Mesenchymal stem cell (in vitro differentiated cells and primary cell): ENCODE measurements around the gene SYT2.
A peak's percentile ranks its signal among the peaks of the same experiment; 100 is the strongest.

Experiments used
- DNase-seq: peaks from one replicate; pipeline ENCODE4 v3.0.0-alpha.2; 2013
- H2AFZ ChIP-seq: one replicate; pipeline ENCODE4 v1.6.1; 2013; ENCODE audit warnings: low read depth, mild to moderate bottlenecking, control low read depth, inconsistent platforms, low read length, moderate library complexity
- H2AK5ac ChIP-seq: 2 replicates; pipeline ENCODE4 v1.6.1; 2013; ENCODE audit warnings: low read length, moderate library complexity, mild to moderate bottlenecking, inconsistent platforms; ENCODE audit not compliant: severe bottlenecking
- H2BK120ac ChIP-seq: one replicate; pipeline ENCODE4 v1.6.1; 2013; ENCODE audit warnings: low read depth, mild to moderate bottlenecking, inconsistent platforms, low read length, moderate library complexity
- H2BK12ac ChIP-seq, 2 experiments: one replicate each; pipeline ENCODE4 v1.6.1; 2013; ENCODE audit warnings: inconsistent platforms in 2 of 2, low read length in 2 of 2, mild to moderate bottlenecking in 2 of 2, moderate library complexity in 2 of 2, control low read depth in 1 of 2
- H2BK15ac ChIP-seq: one replicate; pipeline ENCODE4 v1.6.1; 2013; ENCODE audit warnings: mild to moderate bottlenecking, low read depth, inconsistent platforms; ENCODE audit not compliant: poor library complexity, severe bottlenecking
- H2BK5ac ChIP-seq: 2 replicates; pipeline ENCODE4 v1.6.1; 2013; ENCODE audit warnings: low read depth, mild to moderate bottlenecking, low read length, control low read depth, inconsistent platforms; ENCODE audit not compliant: poor library complexity, severe bottlenecking
- H3K14ac ChIP-seq, 2 experiments: one replicate each; pipeline ENCODE4 v1.6.1; 2013; ENCODE audit warnings: inconsistent platforms in 2 of 2, low read length in 2 of 2, control low read depth in 1 of 2, mild to moderate bottlenecking in 1 of 2, moderate library complexity in 1 of 2
- H3K18ac ChIP-seq, 2 experiments: one replicate each; pipeline ENCODE4 v1.6.1; 2013; ENCODE audit warnings: inconsistent platforms in 2 of 2, low read length in 2 of 2, control low read depth in 1 of 2, low read depth in 1 of 2, mild to moderate bottlenecking in 1 of 2
- H3K23ac ChIP-seq, 2 experiments: one replicate each; pipeline ENCODE4 v1.6.1; 2013; ENCODE audit warnings: inconsistent platforms in 2 of 2, low read length in 2 of 2, mild to moderate bottlenecking in 2 of 2, moderate library complexity in 2 of 2, control low read depth in 1 of 2
- H3K27ac ChIP-seq: 2 replicates; pipeline ENCODE4 v1.5.1; 2013; ENCODE audit warnings: mild to moderate bottlenecking, moderate library complexity, low read length, control low read depth, inconsistent platforms; ENCODE audit not compliant: poor library complexity, severe bottlenecking
- H3K27me3 ChIP-seq, 2 experiments: 2 replicates each; pipeline versions ENCODE4 v1.6.1 to v1.7.0; 2013; ENCODE audit warnings: low read length in 2 of 2, mild to moderate bottlenecking in 2 of 2, moderate library complexity in 2 of 2, control low read depth in 1 of 2, inconsistent platforms in 1 of 2; ENCODE audit not compliant: control insufficient read depth in 1 of 2, insufficient read depth in 1 of 2
- H3K36me3 ChIP-seq, 2 experiments: 2 replicates each; pipeline versions ENCODE4 v1.6.1 to v1.7.0; 2013; ENCODE audit warnings: low read length in 2 of 2, control low read depth in 1 of 2, inconsistent platforms in 1 of 2, low read depth in 1 of 2, mild to moderate bottlenecking in 1 of 2; ENCODE audit not compliant: insufficient read depth in 2 of 2, control insufficient read depth in 1 of 2
- H3K4ac ChIP-seq, 2 experiments: one replicate each; pipeline ENCODE4 v1.6.1; 2013; ENCODE audit warnings: inconsistent platforms in 2 of 2, low read length in 2 of 2, mild to moderate bottlenecking in 2 of 2, moderate library complexity in 2 of 2, control low read depth in 1 of 2, low read depth in 1 of 2
- H3K4me1 ChIP-seq: 2 replicates; pipeline ENCODE4 v1.6.1; 2013; ENCODE audit warnings: low read depth, low read length, control low read depth; ENCODE audit not compliant: control insufficient read depth, insufficient read depth
- H3K4me2 ChIP-seq: 2 replicates; pipeline ENCODE4 v1.6.1; 2013; ENCODE audit warnings: low read length, mild to moderate bottlenecking, inconsistent platforms; ENCODE audit not compliant: poor library complexity, severe bottlenecking
- H3K4me3 ChIP-seq, 2 experiments: 2 replicates each; pipeline versions ENCODE4 v1.5.1 to v1.7.0; 2013; ENCODE audit warnings: low read length in 2 of 2, mild to moderate bottlenecking in 2 of 2, control low read depth in 1 of 2, low read depth in 1 of 2; ENCODE audit not compliant: insufficient read depth in 1 of 2
- H3K79me1 ChIP-seq: replicated peaks from 2 replicates; pipeline ENCODE4 v1.6.1; 2013; ENCODE audit warnings: mild to moderate bottlenecking, control low read depth, low read length, inconsistent platforms; ENCODE audit not compliant: poor library complexity, severe bottlenecking
- H3K9ac ChIP-seq: 2 replicates; pipeline ENCODE4 v1.7.0; 2013; ENCODE audit warnings: mild to moderate bottlenecking, low read length, moderate library complexity
- H3K9me3 ChIP-seq: 2 replicates; pipeline ENCODE4 v1.7.0; 2013; ENCODE audit warnings: mild to moderate bottlenecking, low read length; ENCODE audit not compliant: control insufficient read depth
- H4K8ac ChIP-seq: one replicate; pipeline ENCODE4 v1.6.1; 2013; ENCODE audit warnings: inconsistent platforms, mild to moderate bottlenecking, low read length, moderate library complexity
- H4K91ac ChIP-seq: one replicate; pipeline ENCODE4 v1.6.1; 2013; ENCODE audit warnings: mild to moderate bottlenecking, low read length, inconsistent platforms
- WGBS: methylation state at CpG from one replicate; pipeline ENCODE4 v1.1.7; 2013; ENCODE audit warnings: mixed read lengths; 5-methylcytosine and 5-hydroxymethylcytosine counted together

SYT2 gene

GRCh38 chr1:202578565-202578964, 131.7 kb downstream of the SYT2 start:
- peaks cover 0 to 21% of the 10 kb centered on the region in 2 experiments for H3K36me3 ChIP-seq
- DNase-seq = peak; percentile 54
- no peaks in the 10 kb centered on the region for H3K9me3 ChIP-seq
- no peak overlapping the region for H3K4ac ChIP-seq
- no peak overlapping the region for H4K8ac ChIP-seq
- H3K9ac ChIP-seq = peak overlapping the region; percentile 14
- H3K4me2 ChIP-seq = no peak overlapping the region
- no peak overlapping the region for H3K4me3 ChIP-seq
- 50% methylated on average over 5 of the region's 6 CpGs for WGBS
- peaks cover 2% of the 10 kb centered on the region for H3K4me1 ChIP-seq
- H3K18ac ChIP-seq = no peak overlapping the region
- H2AFZ ChIP-seq = no peak overlapping the region
- no peaks in the 10 kb centered on the region for H3K27me3 ChIP-seq
- H3K14ac ChIP-seq = no peak overlapping the region
- no peaks in the 10 kb centered on the region for H3K79me1 ChIP-seq
- H2BK15ac ChIP-seq = no peak overlapping the region
- H2BK5ac ChIP-seq = no peak overlapping the region
- no peak overlapping the region for H3K23ac ChIP-seq
- no peak overlapping the region for H3K27ac ChIP-seq
- H2BK120ac ChIP-seq = no peak overlapping the region
- no peak overlapping the region for H4K91ac ChIP-seq
- no peak overlapping the region for H2BK12ac ChIP-seq
- no peak overlapping the region for H2AK5ac ChIP-seq

GRCh38 chr1:202578001-202578504, 132.2 kb downstream of the SYT2 start:
- Histone ChIP-seq H3K23ac (no peak overlapping the region), H3K36me3 (peaks cover 0 to 18% of the 10 kb centered on the region in 2 experiments), H3K4me2 (no peak overlapping the region), H3K79me1 (no peaks in the 10 kb centered on the region), H2BK15ac (no peak overlapping the region), H3K4me1 (peaks cover 2% of the 10 kb centered on the region), H2BK12ac (no peak overlapping the region), H3K9ac (peak overlapping the region; percentile 14), H3K9me3 (no peaks in the 10 kb centered on the region), H3K4me3 (no peak overlapping the region), H3K27me3 (no peaks in the 10 kb centered on the region), H4K91ac (no peak overlapping the region), H2AK5ac (no peak overlapping the region), H3K27ac (no peak overlapping the region), H2BK5ac (no peak overlapping the region), H3K14ac (no peak overlapping the region), H2AFZ (no peak overlapping the region), H3K18ac (no peak overlapping the region), H3K4ac (no peak overlapping the region), H4K8ac (no peak overlapping the region), H2BK120ac (no peak overlapping the region)
- 20% methylated on average over 4 of the region's 4 CpGs for WGBS
- peak; percentile 65 for DNase-seq

- H2AFZ ChIP-seq = no peak overlapping the region
- no peak overlapping the region for H2BK5ac ChIP-seq
- H3K79me1 ChIP-seq = no peaks in the 10 kb centered on the region
- no peak overlapping the region for H2BK15ac ChIP-seq
- peak overlapping the region in 1 of 2 experiments; percentile 52 for H3K18ac ChIP-seq
- no peak overlapping the region for H3K14ac ChIP-seq
- H3K9me3 ChIP-seq = no peaks in the 10 kb centered on the region
- H3K4ac ChIP-seq = no peak overlapping the region
- H2BK120ac ChIP-seq = no peak overlapping the region
- no peak overlapping the region for H4K91ac ChIP-seq
- no peak overlapping the region for H3K23ac ChIP-seq
- H2AK5ac ChIP-seq = no peak overlapping the region
- peaks cover 0 to 22% of the 10 kb centered on the region in 2 experiments for H3K36me3 ChIP-seq
- H3K27ac ChIP-seq = peak overlapping the region; percentile 18
- H3K4me1 ChIP-seq = peaks cover 2% of the 10 kb centered on the region
- peak overlapping the region; percentile 52 for H3K9ac ChIP-seq
- 53% methylated on average over 2 of the region's 2 CpGs for WGBS
- H4K8ac ChIP-seq = no peak overlapping the region
- peak overlapping the region; percentile 47 to 49 for H2BK12ac ChIP-seq
- peak overlapping the region in 1 of 2 experiments; percentile 24 for H3K4me3 ChIP-seq
- no peak overlapping the region for H3K4me2 ChIP-seq
- peak; percentile 55 for DNase-seq
- no peaks in the 10 kb centered on the region for H3K27me3 ChIP-seq
These were observed 132.9 kb downstream of the SYT2 start for GRCh38 chr1:202577381-202577780.

GRCh38 chr1:202576816-202577215, 133.4 kb downstream of the SYT2 start:
- Histone ChIP-seq H3K23ac (no peak overlapping the region), H2AFZ (no peak overlapping the region), H2BK15ac (no peak overlapping the region), H3K4me1 (peaks cover 2% of the 10 kb centered on the region), H3K27ac (peak overlapping the region; percentile 15), H3K79me1 (no peaks in the 10 kb centered on the region), H3K4ac (no peak overlapping the region), H2AK5ac (no peak overlapping the region), H4K91ac (no peak overlapping the region), H3K9ac (peak overlapping the region; percentile 52), H3K14ac (no peak overlapping the region), H4K8ac (no peak overlapping the region), H3K4me2 (no peak overlapping the region), H2BK5ac (no peak overlapping the region), H3K9me3 (no peaks in the 10 kb centered on the region), H3K27me3 (no peaks in the 10 kb centered on the region), H2BK120ac (no peak overlapping the region), H2BK12ac (no peak overlapping the region), H3K4me3 (peak overlapping the region in 1 of 2 experiments; percentile 24), H3K18ac (peak overlapping the region in 1 of 2 experiments; percentile 28), H3K36me3 (peaks cover 0 to 20% of the 10 kb centered on the region in 2 experiments)
- no peak for DNase-seq
- WGBS = 93% methylated on average over 1 of the region's 1 CpG
